GM21737 (cell line): ENCODE measurements around the gene CADPS2.

Experiments used
- ATAC-seq: cut with Tn5 transposase; IDR thresholded peaks from one replicate; pipeline ENCODE4 v1.9.1; 2021; ENCODE audit warnings: mild to moderate bottlenecking, moderate library complexity; ENCODE audit not compliant: unreplicated experiment

Gene CADPS2

DNA sequence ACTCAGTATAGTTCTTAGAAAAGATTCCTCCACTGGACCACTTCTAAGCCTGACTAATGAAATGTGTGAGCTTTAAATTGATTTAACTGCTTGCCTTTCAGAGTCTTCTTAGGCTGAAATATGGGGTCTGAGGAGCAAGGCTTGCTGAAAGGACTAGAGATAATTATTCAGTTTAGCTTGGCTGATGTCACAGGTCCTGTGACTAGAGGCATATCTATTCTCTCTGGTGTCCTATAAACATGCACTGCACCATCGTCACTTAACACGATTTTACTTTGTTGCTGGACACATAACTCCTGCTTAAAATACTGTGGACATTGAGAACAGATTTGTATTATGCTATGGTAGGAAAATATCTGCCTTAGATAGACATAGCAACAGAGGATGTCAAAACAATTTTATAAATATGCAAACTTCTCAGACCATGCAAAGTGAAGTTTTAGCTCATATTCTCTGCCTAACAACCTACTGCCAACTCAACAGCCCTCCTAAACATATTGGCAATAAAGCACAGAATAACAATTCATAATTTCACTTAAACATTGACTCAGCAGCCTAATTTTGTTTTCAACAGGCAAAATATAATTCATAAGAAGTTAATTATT, 267.6 kb downstream of the CADPS2 start:
- ATAC-seq = no peak

DNA sequence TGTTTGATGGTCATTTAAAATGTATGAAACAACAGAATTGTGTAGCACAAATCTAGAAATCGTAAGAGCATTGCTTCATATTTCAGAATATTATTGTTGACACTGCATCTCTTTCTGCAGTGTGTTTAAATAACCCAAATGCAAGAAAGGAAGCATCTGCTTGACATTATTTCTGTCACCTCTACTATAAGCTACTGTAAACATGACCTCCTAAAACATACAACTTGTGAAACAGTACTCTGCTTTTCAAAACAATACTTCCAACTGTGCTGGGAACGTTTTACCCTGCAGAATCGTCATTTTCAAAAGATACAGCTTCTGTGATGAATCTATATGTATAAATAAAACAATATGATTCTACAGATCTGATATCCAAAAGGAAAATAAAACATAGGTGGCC, 269.3 kb downstream of the CADPS2 start:
- ATAC-seq = no peak

DNA sequence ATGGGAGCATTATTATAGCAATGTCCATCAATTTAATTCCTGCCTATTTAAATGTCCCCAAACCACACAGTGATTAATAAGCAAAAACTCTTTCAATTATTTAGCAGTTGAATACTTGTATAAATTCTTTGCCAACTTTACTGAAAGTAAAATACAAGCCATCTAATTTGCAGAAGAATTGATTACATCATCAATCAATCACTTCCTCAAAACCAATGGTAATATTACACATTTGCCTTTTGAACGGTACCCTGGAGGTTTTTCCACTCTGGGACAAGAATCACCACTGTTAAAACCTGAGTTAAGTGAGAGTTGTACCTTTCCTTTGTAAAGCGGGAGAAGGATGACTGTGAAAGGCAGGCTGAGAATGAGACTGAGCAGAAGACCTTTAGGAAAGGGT, 280.3 kb downstream of the CADPS2 start:
- ATAC-seq = no peak

DNA sequence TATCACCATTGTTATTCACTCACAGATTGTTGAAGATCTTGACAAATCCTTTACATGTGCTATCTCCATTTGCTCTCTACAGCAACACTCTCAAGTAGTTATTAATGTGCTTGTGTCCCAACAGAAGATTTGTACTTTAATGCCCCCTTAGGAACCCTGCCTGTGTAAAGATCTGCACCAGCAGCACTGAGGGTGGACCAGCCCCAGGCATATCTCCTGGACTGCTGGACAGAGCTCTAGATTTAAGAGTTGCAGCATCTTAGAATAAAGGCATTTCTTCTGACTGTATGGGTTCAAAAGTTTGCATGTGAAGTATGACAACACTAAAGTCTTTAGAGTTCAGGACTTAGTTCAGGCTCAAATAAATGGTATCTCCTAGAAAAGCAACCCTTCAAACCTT, 282.0 kb downstream of the CADPS2 start:
- ATAC-seq = no peak

DNA sequence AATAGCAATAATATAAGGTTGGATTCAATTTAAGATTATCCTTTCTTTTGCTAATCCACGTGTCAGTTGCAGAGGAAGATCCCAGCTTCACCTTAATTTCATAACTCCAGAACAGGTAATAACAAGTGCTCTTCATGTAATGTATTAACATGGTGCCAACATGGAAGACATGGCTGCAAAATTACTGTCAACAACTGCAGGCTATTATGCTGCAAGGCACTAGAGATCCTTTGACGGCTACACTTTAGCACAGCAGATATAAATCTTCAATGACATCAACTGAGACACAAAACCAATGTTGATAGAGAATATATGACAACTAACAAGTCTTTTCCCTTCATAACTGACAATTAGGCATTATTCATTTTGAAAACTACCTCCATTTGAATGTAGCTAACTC, 283.5 kb downstream of the CADPS2 start:
- no peak for ATAC-seq

DNA sequence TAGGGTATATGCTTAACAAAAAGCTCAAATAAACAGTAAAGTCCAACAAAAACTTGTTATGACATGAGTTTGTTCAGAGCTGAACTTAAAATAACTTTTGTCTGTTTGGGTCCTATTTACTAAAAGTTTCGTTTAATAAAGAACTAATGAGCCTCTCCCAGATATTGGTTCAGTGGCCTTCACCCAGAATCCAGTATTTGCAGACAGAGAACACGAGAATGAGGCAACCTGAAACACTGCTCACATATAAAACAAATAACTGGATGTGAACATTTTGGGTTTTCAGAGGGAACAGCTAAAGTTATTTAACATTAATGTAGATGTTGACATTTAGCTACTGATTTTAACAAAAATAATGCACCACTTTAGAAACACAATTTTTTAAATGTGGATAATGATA, 285.6 kb downstream of the CADPS2 start:
- ATAC-seq = no peak

DNA sequence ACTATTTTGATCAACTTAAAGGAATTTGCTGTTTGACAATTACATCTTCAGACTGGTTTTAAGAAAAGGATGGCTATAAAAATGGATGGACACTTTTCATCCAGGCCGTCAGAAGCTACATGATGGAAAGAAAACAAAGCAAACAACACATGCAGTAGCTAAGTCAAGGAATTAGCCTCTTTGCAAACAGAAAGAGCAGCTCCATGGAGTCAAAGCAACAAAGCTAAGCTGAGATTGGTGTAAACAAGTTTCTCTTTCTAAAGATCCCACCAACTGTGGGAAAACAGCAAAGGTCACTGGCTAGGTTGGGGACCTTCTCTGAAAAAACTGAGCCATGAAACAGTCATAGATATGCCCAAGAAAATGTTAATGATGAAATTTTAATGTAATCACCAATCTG, 286.2 kb downstream of the CADPS2 start:
- ATAC-seq = no peak

DNA sequence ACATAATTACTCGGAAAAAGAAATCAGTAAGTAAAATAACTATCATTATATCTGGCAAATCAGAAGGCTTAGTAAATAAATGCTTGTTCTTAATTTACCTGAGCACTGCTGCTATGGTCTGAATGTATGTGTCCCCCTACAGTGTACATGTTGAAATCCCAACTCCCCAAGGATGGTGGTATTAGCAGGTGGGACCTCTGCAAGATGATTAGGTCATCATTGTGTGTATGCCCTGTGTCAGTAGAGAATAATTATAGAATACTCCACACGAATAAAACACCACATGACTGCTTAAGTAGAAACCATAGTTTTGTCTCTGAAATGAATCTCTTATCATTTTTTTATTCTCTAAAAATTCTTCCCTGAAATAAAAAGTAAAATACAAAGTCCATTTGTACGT, 289.0 kb downstream of the CADPS2 start:
- no peak for ATAC-seq

DNA sequence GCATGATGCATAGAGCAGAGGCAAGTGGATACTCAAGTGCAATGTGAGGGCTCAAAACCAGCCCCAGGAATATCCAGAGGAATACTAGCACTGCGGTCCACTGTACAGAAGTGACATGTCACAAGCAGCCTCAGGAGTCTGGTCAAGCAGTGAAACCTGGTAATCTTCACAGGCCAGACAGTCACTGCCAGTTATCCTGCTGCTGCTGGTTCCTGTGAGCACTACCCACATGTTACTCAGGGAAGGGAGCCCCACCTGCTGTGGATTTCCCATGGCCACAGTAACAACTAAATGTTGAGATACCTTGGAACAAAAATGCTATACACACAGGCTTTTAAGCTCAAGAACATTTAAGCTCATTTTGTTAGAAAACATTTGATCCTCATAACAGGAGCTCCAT, 290.4 kb downstream of the CADPS2 start:
- no peak for ATAC-seq

DNA sequence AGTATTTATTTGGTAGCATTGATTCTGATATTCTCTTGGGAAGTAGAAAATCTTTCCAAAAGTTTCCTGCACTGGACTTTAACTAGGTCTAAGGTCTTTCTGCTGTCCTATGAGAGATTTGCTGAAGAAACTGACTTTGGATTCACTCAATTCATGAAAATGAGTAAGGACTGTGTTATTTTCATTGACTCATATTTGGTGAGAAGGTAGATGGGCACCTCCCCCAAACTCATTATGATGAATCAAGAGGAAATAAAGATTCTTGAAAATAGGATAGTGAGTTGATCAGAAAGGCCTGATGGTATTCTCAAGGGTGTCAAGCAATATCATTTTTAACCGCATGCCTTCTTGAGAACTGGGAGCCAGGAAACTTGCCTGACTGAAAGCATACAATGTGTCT, 297.6 kb downstream of the CADPS2 start:
- ATAC-seq = no peak

DNA sequence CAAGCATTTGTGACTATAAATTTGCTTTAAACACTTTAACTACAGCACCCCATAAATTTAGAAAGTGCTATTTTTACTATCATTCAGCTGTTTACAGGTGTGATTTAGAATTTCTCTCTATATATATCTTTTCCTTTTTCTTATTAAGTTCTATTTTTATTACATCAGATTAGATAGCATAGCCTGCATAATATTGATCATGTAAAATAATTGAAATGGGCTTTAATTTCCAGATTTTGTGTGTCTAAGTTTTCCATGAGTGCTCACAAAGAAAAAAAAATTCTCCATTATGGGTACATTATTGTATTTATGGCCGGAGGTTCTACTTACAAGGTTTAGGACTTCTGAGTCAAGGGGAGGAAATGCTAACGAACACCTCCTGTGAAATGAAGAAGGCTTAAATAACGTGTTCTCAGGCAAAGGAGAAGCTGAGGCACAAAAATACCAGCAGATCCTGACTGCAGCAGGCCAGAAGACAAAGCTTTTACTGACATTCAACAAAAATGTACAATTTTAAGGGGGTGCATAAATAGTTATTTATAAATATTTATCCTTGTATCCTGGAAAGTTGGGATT, 301.5 kb downstream of the CADPS2 start:
- ATAC-seq = no peak

DNA sequence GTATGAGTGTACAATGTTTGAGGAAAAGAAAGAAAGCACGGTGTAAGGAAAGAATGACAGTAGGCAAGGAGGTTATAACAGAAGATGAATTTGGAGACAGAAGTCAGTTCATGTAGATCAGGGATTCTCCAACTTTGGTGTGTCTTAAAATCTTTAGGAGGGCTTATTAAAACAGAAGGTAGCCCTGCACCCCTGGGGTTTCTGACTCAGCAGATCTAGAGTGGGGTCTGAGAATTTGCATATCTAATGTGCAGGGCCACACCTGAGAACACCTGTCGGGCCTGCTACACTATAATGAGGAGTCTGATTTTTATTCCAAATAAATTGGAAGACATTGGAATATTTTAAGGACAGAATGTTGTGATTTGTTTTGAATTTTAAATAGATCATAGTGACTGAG, 307.9 kb downstream of the CADPS2 start:
- no peak for ATAC-seq

DNA sequence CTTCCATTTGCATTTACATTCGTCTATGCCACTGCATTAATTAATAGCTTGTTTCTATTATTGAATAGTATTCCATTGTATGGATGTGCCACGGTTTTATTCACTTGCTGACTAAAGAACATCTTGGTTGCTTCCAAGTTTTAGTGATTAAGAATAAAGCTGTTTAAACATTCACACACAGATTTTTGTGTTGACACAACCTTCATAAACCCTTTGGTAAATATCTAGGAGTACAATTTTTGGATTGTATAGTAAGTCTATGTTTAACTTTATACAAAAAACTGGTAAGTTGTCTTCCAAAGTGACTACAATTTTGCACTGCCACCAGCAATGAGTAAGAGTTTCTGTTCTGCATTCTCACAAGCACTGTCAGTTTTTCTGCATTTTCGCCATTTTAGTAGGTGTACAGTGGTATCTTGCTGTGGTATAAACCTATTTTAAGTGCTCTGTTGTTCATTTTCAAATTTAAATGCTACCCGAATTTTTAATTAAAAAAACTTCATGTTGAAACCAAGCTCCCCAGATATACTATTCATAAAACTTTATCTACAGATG, 308.7 kb downstream of the CADPS2 start:
- ATAC-seq = no peak

DNA sequence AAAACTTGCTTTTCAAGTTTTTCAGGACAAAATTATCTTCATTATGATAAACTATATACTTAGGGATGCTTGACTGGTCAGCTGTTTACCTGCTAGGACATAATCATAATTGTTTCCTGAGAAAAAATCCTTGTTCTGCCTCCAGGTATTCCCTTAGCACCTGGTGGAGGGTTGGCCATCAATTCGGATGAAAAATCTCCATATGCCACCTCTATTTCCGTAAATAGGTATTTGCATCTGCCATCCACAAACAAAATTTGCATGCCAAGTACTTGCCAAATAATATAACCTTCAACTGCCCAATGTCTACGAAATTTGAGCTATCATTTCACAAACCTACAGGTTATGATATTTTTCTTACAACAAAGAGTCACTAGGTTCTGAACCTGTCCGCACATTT, 313.6 kb downstream of the CADPS2 start:
- no peak for ATAC-seq

DNA sequence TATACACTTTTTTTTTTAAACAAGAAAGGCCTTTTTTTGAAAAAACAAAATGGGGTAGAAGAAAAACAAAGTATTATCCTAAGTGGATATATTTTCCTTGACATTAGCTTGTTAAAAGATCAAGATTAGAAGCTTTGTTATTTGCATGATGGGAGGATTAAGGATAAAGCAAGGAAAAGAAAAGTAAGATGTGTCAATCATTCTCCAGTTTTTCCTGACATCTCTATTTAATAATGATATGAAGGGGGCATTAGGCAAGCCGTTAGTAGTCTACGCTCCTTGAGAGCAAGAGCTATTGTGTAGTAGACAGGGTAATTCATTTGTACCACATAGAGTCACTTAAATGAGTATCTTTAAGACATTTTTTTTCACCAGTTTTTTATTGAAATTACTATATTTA, 324.9 kb downstream of the CADPS2 start:
- ATAC-seq = no peak

DNA sequence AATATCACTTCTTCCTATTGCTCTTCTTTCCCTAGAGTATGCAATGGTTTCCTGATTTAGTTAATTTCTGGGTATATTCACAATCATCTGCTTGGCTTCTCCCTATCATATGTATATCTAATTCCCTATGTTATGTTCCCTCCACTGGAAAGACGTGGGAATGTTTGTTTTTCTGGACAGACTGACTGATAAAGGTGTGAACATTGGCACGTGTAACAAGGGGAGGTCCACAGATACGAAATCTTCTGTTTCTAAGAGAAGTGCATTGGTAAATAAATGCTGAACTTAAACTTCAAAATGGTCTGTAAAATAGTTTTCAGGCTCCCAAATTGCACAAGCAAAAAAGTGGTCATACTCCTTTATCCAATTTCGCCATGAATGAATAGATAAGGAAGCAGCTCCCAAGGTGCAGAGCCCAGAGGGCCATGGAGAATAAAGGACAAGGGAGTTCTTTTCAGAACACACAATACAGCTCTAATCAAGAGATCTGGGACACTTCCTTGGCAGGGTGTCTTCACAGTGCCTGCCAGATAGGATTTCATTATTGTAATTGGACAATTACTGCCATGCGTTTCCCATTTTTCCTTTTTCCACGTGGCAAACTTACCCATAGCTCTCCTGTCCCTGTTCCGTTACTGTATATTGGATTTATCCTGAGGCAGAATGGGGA, 329.3 kb downstream of the CADPS2 start:
- no peak for ATAC-seq

DNA sequence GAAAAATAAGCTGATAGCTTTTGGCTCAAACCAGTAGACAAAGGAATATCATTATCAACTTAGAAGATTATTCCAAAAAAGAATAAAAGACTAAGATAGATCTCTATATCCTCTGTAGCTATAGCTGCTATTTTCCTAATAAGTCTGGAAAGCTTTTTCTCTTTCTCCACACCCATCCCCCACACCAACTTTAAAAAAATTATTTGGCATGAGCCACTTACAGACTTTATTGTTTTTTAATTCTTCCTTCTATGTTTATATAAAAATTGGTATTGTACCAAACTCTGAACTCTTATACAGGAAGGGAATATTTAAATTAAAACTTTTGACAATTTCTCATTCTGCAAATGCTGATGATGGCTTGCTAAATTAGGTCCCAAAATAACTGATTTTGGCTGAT, 330.0 kb downstream of the CADPS2 start:
- ATAC-seq = no peak

DNA sequence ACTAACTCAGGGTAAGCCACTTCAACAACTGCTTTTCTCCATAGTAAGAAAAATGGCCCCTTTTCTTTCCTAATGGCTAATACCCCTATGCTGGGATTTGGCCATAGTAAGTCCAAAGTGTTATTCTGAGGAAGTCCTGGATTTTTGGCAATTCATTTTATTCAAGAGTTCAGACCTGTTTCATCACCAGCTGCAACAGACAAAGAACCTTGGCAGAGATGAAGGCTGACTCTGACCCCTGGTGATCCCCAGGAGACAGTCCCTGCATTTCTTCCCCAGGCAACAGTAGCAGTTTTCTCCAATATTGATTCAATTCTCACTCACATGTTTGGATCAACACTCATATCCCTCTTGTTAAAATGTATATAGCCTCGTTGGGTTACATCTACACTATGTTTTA, 332.5 kb downstream of the CADPS2 start:
- no peak for ATAC-seq

DNA sequence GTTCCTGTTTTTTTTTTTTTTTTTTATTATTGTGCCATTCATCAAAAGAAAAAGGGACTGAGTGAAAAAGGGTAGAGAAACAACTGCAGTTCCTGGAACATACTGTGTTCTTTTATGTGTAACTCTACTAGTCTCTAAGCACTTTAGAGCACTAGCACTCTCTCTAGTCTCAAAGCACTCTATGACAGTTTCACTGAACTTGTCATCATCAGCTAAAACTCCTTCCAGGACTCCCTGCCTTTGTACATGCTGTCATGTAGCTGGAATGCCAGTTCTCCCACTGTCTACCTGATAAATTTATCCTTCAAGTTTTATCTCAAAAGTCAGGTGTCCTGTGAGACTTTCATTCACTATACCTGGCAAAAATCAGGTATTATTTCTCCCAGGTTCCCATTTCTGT, 333.5 kb downstream of the CADPS2 start:
- no peak for ATAC-seq

DNA sequence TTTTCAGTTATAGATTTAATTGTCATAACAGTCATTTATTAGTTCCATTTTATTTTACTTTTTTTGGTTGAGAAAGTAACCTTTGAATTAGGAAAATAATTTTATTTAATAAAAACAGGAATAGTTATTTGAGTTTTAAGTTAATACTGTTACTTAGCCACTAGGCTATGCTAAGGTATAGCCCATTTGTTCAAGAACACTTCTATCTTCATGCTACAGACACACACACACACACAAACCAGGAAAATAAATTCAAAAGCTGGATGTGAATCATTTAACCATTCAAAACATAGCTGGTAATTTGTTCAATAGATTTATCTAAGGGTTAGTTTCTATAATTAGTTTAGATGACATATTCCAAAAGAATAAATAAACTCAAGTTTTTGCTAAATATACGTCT, 335.7 kb downstream of the CADPS2 start:
- ATAC-seq = no peak

DNA sequence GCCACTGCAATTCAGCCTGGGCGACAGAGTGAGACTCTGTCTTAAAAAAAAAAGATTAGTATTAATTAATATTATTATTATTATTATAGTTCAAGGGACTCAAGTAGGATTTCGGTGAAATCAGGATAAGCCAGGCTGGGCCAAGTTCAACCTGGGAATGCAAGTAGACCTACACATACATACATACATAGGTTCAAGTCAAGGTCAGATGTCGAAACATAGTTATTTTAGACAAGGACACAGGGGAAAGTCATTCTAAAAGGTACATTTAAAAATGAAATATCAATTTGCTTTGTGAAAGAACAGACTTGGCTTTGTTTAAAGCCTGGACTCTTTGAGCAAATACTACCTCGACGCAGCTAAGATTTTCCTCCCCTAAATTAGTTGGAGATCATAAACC, 336.7 kb downstream of the CADPS2 start:
- no peak for ATAC-seq

DNA sequence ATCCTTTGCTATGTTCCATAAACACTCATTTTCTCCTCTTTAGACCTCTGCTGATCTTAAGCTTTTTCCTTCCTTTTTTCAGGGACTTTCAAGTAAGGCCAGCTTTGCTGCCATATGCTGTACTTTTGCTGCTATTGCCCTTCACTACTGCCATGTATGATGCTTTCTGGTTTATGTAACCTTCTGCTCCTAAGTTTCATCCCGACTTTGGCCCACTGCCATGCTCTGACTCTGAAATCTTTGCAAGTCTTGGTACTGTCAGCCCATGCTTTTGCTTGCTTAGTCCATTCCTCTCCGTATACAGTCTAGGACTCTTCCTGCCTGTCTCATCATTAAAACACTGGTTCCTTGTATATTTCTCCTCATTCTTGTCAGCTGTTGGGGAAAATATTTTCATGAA, 339.8 kb downstream of the CADPS2 start:
- no peak for ATAC-seq
